DND-41 (cell line): ENCODE measurements around the gene TNF.

Source experiments
- CTCF ChIP-seq: IDR thresholded peaks from 2 replicates; pipeline ENCODE4 v1.5.1; 2012; ENCODE audit warnings: borderline replicate concordance, low read length, moderate library complexity, mild to moderate bottlenecking; ENCODE audit not compliant: poor library complexity, severe bottlenecking; ENCODE audit errors: extremely low read depth
- EZH2 ChIP-seq: IDR thresholded peaks from 3 replicates; pipeline ENCODE4 v1.6.1; 2012; ENCODE audit warnings: borderline replicate concordance, low read depth, mild to moderate bottlenecking, moderate library complexity, low read length, inconsistent platforms; ENCODE audit not compliant: severe bottlenecking

- no peak for TF ChIP-seq CTCF
- TF ChIP-seq EZH2, result no peak
Observed at GRCh38 chr6:31568537-31568961, 6.8 kb upstream of the TNF start.
